HPDE6-E6E7 (cell line): Measurements from ENCODE around the gene WDR91.
A peak's percentile ranks its signal among the peaks of the same experiment; 100 is the strongest.

Experiments used
- DNase-seq: peaks from one replicate; pipeline ENCODE4 v3.0.0; 2011; ENCODE audit warnings: missing footprints; ENCODE audit errors: extremely low spot score

The WDR91 gene

GRCh38 chr7:135197906-135198655, 13.2 kb downstream of the WDR91 start:
- DNase-seq: no peak

- no peak for DNase-seq
Observed at GRCh38 chr7:135197343-135197742, 14.0 kb downstream of the WDR91 start.

DNA sequence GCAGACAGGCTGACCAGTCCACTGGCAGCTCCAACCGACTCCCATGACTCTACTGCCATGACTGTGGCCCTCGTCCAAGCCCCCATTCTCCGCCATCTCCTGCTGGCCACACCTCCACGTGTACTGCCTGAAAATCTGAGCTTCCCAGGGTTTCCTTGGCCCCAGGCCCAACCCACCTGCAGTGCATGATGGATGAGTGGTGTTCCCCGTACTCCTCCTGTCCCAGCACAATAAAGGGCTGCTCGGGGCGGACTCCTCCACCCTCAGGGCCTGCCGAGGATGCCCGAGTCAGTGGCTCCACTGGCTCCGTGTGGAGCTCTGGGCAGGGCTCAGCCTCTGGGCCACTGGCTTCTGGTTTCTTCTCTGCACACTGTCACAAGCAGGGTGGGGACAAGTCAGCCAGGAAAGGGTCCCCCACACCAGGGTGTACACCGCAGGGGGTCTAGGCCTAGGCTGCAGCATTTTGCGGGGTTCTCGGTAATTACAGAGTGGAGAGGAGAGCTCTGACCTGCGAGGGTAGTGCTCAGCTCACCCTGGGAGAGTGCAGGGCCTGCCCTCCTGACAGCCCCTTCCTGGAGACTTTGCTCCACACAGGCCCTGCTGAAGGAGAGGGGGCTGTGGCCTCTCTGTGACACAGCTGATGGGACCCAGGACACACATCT, 15.2 kb downstream of the WDR91 start:
- DNase-seq: no peak

DNA sequence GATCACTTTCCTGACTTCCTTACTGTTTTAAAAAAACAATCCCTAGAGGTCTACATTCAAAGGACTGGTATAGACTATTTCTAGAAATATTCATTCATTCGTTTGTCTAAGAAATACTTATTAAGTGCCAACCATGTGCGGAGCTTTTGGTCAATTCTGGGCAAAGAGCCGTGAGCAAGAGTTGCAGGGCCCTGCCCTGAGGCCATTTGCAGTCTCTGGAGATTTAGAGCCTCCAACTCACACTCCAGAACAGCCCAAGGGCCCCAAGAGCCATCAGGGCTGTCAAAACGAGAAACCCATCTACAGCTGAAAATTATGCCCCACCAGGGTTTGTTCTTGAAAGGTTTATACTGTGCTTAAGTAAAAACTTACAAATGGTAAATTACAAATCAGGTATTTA, 16.2 kb downstream of the WDR91 start:
- DNase-seq: no peak

- no peak for DNase-seq
Observed at GRCh38 chr7:135194494-135195095, 16.7 kb downstream of the WDR91 start.

DNA sequence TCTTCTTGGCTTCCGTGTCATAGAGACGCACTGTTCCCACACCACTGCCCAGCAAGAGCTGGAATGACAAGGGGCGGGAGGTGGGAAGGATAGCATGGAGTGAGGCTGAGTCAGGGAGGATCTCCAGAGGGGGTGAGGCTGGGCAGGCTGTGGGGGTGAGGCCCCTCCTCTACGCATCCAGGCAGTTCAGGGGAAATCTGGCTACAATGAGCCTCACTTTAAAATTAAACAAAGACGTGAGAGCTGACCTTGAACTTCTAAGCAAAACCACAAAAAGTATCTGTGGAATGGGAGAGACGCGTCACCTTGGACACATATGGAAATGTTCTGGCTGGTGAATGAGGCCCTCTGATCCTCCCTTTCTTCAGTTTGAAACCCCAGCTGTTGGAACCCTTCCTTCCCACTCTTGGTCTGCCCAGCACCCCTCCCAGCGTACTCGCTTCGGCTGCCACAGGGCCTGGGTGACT, 17.7 kb downstream of the WDR91 start:
- peak; percentile 69 for DNase-seq

GRCh38 chr7:135192914-135193536, 18.3 kb downstream of the WDR91 start:
- peak; percentile 48 for DNase-seq

GRCh38 chr7:135190703-135191102, 20.6 kb downstream of the WDR91 start:
- DNase-seq: no peak

- no peak for DNase-seq
Observed at GRCh38 chr7:135189961-135190360, 21.4 kb downstream of the WDR91 start.

- DNase-seq: no peak
Observed at GRCh38 chr7:135189221-135189662, 22.1 kb downstream of the WDR91 start.

DNA sequence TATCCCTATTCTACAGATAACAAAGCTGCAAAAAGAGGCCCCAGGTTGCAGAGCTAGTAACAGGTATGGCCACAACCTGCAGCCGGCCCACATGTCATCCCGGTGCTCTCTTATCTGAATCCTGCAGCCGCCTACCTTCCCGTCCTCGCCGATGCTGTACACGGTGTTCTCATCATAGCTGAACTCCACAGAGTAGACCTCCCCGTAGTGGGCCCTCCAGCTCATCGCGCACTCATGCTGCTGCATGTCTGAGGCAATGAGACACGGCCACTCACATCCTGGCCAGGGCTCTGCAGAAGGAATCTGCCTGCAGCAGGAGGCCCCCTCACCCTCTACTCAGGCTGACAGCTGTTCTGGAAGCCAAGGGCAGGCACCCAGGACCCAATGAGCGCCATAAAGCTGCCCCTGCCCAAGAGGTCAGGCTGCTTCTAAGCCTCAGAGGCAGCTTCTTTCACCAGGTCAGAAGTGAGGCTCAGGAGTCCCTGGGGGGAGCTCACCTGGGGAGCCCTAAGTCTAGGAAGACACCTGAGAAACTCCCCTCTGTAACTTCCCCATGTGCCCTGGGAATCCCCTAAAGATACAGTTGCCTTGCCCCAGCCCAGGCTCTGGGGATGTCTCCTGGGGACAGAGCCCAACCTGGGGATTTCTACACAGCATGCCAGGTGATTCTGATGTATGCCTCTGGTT, 22.9 kb downstream of the WDR91 start:
- peak; percentile 69 for DNase-seq

GRCh38 chr7:135186841-135187253, 24.5 kb downstream of the WDR91 start:
- DNase-seq: no peak

DNA sequence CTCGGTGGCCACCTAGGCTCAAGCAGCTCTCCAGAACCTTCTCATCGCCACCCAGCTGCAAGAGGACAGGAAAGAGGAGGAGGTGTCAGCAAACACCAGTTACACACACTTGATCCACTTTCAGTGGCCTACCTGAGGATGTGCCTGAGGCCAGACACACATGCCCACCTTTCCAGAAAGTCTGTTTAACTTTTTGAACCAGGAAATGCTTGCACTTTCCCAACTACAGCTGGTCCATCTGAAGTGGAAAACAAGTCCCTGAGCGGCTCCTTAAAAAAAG, 25.1 kb downstream of the WDR91 start:
- no peak for DNase-seq

DNA sequence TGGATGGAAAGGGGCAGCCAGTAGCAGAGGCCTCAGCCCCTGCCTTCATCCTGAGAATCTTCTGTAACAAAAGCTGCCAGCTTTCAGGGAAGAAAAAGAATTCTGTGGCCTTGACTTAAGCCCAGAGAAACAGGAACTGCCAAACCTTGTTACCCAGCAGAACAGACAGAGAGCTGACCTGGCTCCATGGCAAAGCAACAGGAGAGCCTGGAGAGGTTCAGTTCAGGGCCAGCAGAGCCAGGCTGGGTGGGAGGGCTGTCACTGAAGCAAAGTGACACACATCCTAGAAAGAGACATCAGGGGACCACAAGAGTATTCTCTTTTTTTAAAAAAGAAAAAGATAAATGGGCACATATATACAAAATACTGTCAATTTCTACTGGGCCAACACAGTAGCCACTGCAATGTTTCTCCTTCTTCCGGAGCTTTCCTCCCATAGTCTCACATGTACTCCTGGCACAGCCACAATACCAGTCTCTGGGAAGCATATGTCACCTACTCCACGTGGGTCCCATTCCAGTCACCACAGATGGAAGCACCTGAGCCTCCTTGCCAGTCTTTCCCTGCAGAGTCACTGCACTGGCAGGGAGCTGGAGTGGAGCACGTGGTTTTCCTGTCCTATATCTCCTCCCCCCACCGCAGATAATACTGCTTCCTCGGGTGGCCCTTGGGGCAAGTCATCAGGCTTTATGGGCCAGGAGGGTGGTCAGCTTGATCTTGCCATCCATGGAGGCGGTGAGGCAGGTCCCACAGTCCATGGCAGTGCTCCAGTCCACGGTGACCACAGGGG, 25.7 kb downstream of the WDR91 start:
- no peak for DNase-seq

DNA sequence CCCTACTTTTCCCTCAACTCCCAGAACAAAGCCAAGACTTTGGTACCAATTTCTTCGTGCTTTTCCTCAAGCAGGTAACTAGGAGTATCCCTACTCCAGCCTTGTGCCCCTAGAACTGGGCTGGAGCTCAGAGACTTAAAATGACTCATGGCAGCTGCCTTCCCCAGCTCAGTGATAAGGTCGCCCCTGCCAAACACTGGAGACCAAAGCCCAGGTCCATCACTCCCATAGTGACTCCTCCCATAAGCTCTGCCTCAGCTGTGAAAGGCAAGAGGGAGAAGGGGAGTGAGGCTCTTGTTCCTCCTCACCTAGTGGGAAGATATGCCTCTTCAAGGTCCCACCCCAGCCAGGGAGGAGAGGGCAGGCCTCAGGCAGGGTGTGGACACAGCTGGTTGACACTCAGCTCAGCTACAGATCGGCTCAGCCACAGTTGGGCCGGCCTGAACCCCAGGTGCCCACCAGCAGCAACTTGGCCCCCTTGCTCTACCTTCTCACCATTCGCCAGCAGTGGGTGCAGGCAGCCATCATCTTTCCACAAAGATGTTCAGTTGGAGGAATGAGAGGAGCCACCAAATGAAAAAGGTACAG, 27.0 kb downstream of the WDR91 start:
- DNase-seq: no peak

GRCh38 chr7:135183478-135183877, 27.8 kb downstream of the WDR91 start:
- no peak for DNase-seq

GRCh38 chr7:135181929-135182678, 29.2 kb downstream of the WDR91 start:
- DNase-seq: no peak

DNA sequence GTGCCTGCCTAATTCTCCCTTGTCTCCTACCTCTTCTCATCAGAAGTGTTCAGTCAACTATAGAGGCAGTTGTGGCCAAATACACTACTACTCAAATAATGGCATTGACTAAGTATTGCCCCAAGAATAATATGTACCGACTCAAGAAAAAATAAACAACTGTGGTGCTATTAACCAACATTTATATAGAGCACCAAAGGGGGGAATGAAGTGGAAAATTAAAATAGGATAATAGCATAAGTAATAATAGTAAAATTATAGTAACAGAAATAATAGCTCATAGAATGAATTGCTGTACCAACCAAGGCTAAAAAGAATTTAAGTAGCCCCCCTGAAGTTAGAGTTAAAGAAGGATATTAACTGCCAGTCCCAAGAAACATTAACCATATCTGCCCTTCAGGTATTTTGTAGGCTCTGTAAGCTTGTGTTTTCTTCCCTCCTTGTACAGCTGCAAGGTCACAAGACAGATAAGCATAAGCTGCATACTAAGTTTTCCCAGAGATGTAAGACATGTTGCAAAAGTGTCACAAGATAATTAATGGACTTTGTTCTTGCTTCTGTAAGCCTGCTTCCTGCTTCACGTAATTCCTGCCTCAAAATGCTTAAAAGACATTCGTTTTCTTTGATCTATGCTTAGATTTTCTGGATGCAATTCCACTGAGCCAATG, 29.9 kb downstream of the WDR91 start:
- no peak for DNase-seq

- no peak for DNase-seq
Observed at GRCh38 chr7:135180122-135180521, 31.2 kb downstream of the WDR91 start.
